Measurements from ENCODE around the gene AGAP1. TPM values are rescaled to one million over a fixed set of nuclear protein-coding genes. Genes with fewer than 3 reads are reported as not detected.

AGAP1 gene
- total RNA-seq, 2 donors from 2014 or later: 19.1 to 20.8 TPM

GRCh38 chr2:235516257-235516656 is 22.4 kb downstream of the AGAP1 start:
- no peak overlapping the region for H3K27ac ChIP-seq
- H3K4me3 ChIP-seq: no peak overlapping the region
- H3K9me3 ChIP-seq: no peaks in the 10 kb centered on the region
- DNase-seq (ENCODE audit: low spot score): no peak
- H3K36me3 ChIP-seq: no peaks in the 10 kb centered on the region
- ATAC-seq (ENCODE audit: insufficient number of reproducible peaks, low FRiP score, low read depth): no peak
- H3K4me1 ChIP-seq (ENCODE audit: control insufficient read depth in 1 of 2, low read depth in 2 of 2): peaks cover under 1 to 2% of the 10 kb centered on the region in 2 donors
- no peak for TF ChIP-seq CTCF (IDR thresholded peaks at IDR 0.05)
- H3K27me3 ChIP-seq (replicated peaks; ENCODE audit: insufficient read depth): no peaks in the 10 kb centered on the region

- H3K9me3 ChIP-seq: no peaks in the 10 kb centered on the region
- H3K36me3 ChIP-seq: no peaks in the 10 kb centered on the region
- no peak for TF ChIP-seq CTCF (IDR thresholded peaks at IDR 0.05)
- ATAC-seq (ENCODE audit: insufficient number of reproducible peaks, low FRiP score, low read depth) (no peak), DNase-seq (ENCODE audit: low spot score) (no peak)
- no peaks in the 10 kb centered on the region for H3K4me1 ChIP-seq (ENCODE audit: control insufficient read depth in 1 of 2, low read depth in 2 of 2)
- no peak overlapping the region for H3K4me3 ChIP-seq
- no peak overlapping the region for H3K27ac ChIP-seq
- no peaks in the 10 kb centered on the region for H3K27me3 ChIP-seq (replicated peaks; ENCODE audit: insufficient read depth)
These were observed 24.7 kb downstream of the AGAP1 start for GRCh38 chr2:235518322-235519090.

GRCh38 chr2:235520787-235521186 is 26.9 kb downstream of the AGAP1 start:
- Histone ChIP-seq H3K27me3 (replicated peaks; ENCODE audit: insufficient read depth) (no peaks in the 10 kb centered on the region), H3K36me3 (no peaks in the 10 kb centered on the region), H3K4me3 (no peak overlapping the region), H3K4me1 (ENCODE audit: control insufficient read depth in 1 of 2, low read depth in 2 of 2) (no peaks in the 10 kb centered on the region), H3K9me3 (no peaks in the 10 kb centered on the region), H3K27ac (no peak overlapping the region)
- ATAC-seq (ENCODE audit: insufficient number of reproducible peaks, low FRiP score, low read depth) (no peak), DNase-seq (ENCODE audit: low spot score) (no peak)
- no peak for TF ChIP-seq CTCF (IDR thresholded peaks at IDR 0.05)

GRCh38 chr2:235521844-235522243 is 28.0 kb downstream of the AGAP1 start:
- Histone ChIP-seq H3K9me3 (no peaks in the 10 kb centered on the region), H3K27me3 (replicated peaks; ENCODE audit: insufficient read depth) (no peaks in the 10 kb centered on the region), H3K4me1 (ENCODE audit: control insufficient read depth in 1 of 2, low read depth in 2 of 2) (no peaks in the 10 kb centered on the region), H3K4me3 (no peak overlapping the region), H3K36me3 (no peaks in the 10 kb centered on the region), H3K27ac (no peak overlapping the region)
- no peak for DNase-seq (ENCODE audit: low spot score)
- ATAC-seq (ENCODE audit: insufficient number of reproducible peaks, low FRiP score, low read depth): no peak
- no peak for TF ChIP-seq CTCF (IDR thresholded peaks at IDR 0.05)

GRCh38 chr2:235523021-235523420 is 29.2 kb downstream of the AGAP1 start:
- no peak for DNase-seq (ENCODE audit: low spot score)
- no peaks in the 10 kb centered on the region for H3K4me1 ChIP-seq (ENCODE audit: control insufficient read depth in 1 of 2, low read depth in 2 of 2)
- H3K27ac ChIP-seq: no peak overlapping the region
- no peak for TF ChIP-seq CTCF (IDR thresholded peaks at IDR 0.05)
- ATAC-seq (ENCODE audit: insufficient number of reproducible peaks, low FRiP score, low read depth): no peak
- H3K36me3 ChIP-seq: no peaks in the 10 kb centered on the region
- H3K4me3 ChIP-seq: no peak overlapping the region
- no peaks in the 10 kb centered on the region for H3K27me3 ChIP-seq (replicated peaks; ENCODE audit: insufficient read depth)
- no peaks in the 10 kb centered on the region for H3K9me3 ChIP-seq

Measured in thoracic aorta (tissue), 2 donors.